ENCODE measurements around the gene DBNL.

DBNL gene

DNA sequence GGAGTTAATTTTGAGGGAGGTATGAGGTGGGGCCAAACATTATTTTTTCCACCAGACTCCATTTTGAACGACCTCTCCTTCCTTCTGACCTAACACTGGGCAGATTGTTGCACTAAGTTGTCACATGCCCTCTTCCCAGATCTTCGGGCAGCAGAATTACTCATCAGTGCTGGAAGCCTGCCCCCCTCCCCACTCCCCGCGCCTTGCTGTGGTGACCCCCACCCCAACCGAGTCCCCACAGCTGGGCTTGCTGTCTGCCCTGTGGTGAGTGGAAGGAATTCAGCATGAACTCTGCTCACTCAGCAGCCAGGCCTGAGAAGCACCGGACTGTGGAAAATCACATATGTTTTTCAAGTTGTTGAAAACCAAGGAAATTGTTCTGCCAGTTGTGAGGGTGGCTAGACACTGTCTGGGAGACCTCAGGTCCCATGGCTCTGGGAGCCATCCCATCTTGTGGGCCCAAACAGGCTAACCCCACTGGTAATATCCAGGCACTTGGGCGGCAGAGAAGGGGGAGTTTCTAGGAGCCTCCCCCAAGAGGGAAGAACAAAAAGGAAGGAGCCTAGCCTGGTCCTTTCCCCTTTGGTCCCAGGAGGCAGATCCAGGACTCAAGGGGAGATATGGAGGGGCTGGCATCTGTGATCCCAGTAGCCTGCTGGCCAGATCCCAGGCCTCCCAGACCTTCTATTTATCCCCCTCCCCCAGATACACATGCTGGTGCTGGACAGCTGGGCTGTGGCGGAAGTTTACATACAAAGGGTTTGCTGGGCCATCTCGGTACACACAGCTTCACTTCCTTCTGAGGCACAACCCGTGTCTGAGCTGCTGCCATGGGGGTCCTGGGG is 56.2 kb downstream of the DBNL start:
- H3K27ac ChIP-seq (ENCODE audit: low read length) = no peak overlapping the region
- peaks cover 30% of the 10 kb centered on the region for H3K4me1 ChIP-seq (ENCODE audit: low read length)

DNA sequence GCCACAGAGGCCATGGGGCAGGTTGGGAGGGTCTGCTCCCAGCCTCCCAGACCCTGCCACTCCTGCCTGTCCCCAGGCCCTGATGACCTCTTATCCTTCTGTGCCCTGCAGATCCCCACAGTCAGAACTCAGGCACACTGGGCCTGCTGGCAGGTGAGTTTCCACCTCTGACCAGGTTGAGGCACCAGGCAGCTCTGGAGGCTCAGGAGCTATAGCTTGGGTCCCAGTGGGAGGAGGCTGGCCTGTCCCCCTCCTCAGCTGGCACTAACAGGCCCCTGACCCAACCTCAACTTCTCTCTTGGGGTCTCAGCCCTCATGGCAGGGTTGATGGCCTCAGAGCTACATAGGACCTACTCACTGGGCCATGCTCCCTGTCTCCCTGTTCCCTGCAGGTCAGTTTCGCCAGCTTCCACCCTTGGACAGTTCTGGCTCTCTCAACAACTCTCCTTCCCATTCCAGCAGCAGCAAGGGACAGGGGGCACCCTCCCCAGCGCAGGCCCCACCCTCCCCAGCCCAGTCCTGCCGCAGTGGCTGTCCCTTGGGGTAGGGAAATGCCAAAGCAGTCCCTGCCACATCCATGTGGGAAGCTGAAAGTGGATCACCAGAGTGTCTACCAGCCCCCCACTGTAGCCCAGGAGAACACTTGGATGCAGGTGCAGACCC is 56.9 kb downstream of the DBNL start:
- H2AFZ ChIP-seq (ENCODE audit: low read depth, low read length) = peak overlapping the region; percentile 96
- H3K27ac ChIP-seq (ENCODE audit: low read length) = no peak overlapping the region

More for the DNA sequence above, 56.2 kb downstream of the DBNL start:
- H3K4me2 ChIP-seq (ENCODE audit: low read length) = peak overlapping the region; percentile 16; the same call in 1 of the 2 replicates
- H3K36me3 ChIP-seq (replicated peaks; ENCODE audit: low read depth, low read length) = no peaks in the 10 kb centered on the region
- no peaks in the 10 kb centered on the region for H3K27me3 ChIP-seq (ENCODE audit: low read depth, low read length)
- H3K4me3 ChIP-seq (ENCODE audit: low read length) = no peak overlapping the region
- TF ChIP-seq EZH2phosphoT487 (IDR thresholded peaks at IDR 0.05; ENCODE audit: low read depth) = no peak
- TF ChIP-seq, protein P1, sequence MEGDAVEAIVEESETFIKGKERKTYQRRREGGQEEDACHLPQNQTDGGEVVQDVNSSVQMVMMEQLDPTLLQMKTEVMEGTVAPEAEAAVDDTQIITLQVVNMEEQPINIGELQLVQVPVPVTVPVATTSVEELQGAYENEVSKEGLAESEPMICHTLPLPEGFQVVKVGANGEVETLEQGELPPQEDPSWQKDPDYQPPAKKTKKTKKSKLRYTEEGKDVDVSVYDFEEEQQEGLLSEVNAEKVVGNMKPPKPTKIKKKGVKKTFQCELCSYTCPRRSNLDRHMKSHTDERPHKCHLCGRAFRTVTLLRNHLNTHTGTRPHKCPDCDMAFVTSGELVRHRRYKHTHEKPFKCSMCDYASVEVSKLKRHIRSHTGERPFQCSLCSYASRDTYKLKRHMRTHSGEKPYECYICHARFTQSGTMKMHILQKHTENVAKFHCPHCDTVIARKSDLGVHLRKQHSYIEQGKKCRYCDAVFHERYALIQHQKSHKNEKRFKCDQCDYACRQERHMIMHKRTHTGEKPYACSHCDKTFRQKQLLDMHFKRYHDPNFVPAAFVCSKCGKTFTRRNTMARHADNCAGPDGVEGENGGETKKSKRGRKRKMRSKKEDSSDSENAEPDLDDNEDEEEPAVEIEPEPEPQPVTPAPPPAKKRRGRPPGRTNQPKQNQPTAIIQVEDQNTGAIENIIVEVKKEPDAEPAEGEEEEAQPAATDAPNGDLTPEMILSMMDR (IDR thresholded peaks at IDR 0.05; ENCODE audit: low read depth, low read length) = no peak
- H3K9ac ChIP-seq (ENCODE audit: low read length) = no peak overlapping the region; the same call in 1 of the 2 replicates
- H2AFZ ChIP-seq (ENCODE audit: low read depth, low read length) = peak overlapping the region; percentile 96
- H4K20me1 ChIP-seq (ENCODE audit: insufficient read depth, low read length) = no peaks in the 10 kb centered on the region
- no peaks in the 10 kb centered on the region for H3K79me2 ChIP-seq (ENCODE audit: low read length)
- no peaks in the 10 kb centered on the region for H3K9me3 ChIP-seq (ENCODE audit: insufficient read depth, low read length)

DNA sequence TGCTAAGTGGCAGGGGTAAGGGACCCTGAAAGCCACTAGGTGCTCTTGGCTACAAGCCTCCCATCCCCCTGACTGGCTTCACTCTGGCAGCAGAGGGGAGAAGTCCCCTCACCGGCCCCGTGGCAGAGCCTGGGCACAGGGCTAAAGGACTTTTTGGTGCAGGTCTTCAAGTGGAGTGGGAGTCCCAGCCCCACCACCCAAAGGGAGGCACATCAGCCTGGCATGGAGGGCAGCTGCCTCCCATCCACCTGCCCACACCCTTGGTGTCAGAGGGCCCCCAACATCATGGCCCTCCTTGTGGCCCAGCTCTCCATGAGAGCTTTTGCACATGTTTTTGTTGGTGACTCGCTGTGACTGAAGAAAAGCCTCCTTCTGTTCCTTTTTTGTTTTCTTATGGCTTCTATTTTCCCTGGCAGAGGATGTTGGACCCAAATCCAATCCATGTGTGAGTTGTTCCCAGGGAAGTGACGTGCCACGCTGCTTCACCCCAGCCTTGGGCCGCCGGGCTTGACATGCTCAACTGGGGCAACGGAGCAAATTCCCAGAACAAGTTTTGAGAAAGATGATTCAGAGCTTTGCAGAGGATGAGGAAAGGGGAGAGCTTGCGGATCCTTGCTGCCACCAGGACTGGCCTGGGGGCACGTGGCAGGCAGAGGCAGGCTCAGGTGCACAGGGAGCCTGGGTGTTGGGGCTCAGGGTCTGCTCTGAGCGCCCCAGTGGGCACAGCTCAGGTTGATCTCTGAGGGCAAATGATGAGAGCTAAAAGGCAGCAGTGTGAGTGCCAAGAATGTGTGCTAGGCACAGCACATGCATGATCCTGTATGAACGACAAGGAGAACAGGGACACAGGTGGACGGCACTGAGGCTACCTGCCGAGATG is 57.7 kb downstream of the DBNL start:
- Histone ChIP-seq H3K36me3 (replicated peaks; ENCODE audit: low read depth, low read length) (no peaks in the 10 kb centered on the region), H3K9me3 (ENCODE audit: insufficient read depth, low read length) (no peaks in the 10 kb centered on the region), H4K20me1 (ENCODE audit: insufficient read depth, low read length) (no peaks in the 10 kb centered on the region), H3K79me2 (ENCODE audit: low read length) (no peaks in the 10 kb centered on the region), H2AFZ (ENCODE audit: low read depth, low read length) (no peak overlapping the region), H3K9ac (ENCODE audit: low read length) (no peak overlapping the region), H3K4me2 (ENCODE audit: low read length) (no peak overlapping the region), H3K27ac (ENCODE audit: low read length) (no peak overlapping the region), H3K4me1 (ENCODE audit: low read length) (peaks cover 27% of the 10 kb centered on the region), H3K27me3 (ENCODE audit: low read depth, low read length) (no peaks in the 10 kb centered on the region), H3K4me3 (ENCODE audit: low read length) (no peak overlapping the region)
- TF ChIP-seq, protein P1 (IDR thresholded peaks at IDR 0.05; ENCODE audit: low read depth, low read length) = no peak
- TF ChIP-seq EZH2phosphoT487 (IDR thresholded peaks at IDR 0.05; ENCODE audit: low read depth) = no peak

More for the DNA sequence above, 56.9 kb downstream of the DBNL start:
- no peak overlapping the region for H3K9ac ChIP-seq (ENCODE audit: low read length)
- H4K20me1 ChIP-seq (ENCODE audit: insufficient read depth, low read length) = no peaks in the 10 kb centered on the region
- no peaks in the 10 kb centered on the region for H3K27me3 ChIP-seq (ENCODE audit: low read depth, low read length)
- TF ChIP-seq EZH2phosphoT487 (IDR thresholded peaks at IDR 0.05; ENCODE audit: low read depth) = no peak
- TF ChIP-seq, protein P1 (IDR thresholded peaks at IDR 0.05; ENCODE audit: low read depth, low read length) = no peak
- no peaks in the 10 kb centered on the region for H3K9me3 ChIP-seq (ENCODE audit: insufficient read depth, low read length)
- H3K36me3 ChIP-seq (replicated peaks; ENCODE audit: low read depth, low read length) = no peaks in the 10 kb centered on the region
- H3K4me3 ChIP-seq (ENCODE audit: low read length) = no peak overlapping the region
- H3K4me2 ChIP-seq (ENCODE audit: low read length) = peak overlapping the region; percentile 16; the same call in 1 of the 2 replicates
- H3K79me2 ChIP-seq (ENCODE audit: low read length) = no peaks in the 10 kb centered on the region
- H3K4me1 ChIP-seq (ENCODE audit: low read length) = peaks cover 35% of the 10 kb centered on the region

Data from OCI-LY3 (cell line).